Measurements from ENCODE around the gene NUP62.

- TF ChIP-seq POLR2A (IDR thresholded peaks at IDR 0.05; ENCODE audit: low read length), result no peak
- TF ChIP-seq GATA1 (IDR thresholded peaks at IDR 0.05; ENCODE audit: low read depth, low read length), result no peak
Measured at GRCh38 chr19:49878744-49879070, 50.6 kb downstream of the NUP62 start.
